K562 (cell line): ENCODE results near the gene ATPAF2. TPM values are rescaled to one million over a fixed set of nuclear protein-coding genes. Genes with fewer than 3 reads are reported as not detected.

Source experiments
- ATAC-seq: fragments of 200-7000 bp; cut with Tn5 transposase; 3 replicates; pipeline ENCODE4 v1.9.1; 2020; ENCODE audit warnings: moderate library complexity
- BruUV-seq: library from RNA; stranded (reverse); fragments of 400-500 nt; replicated peaks from 2 replicates; lab custom pipeline; 2021; lab: Mats Ljungman, UMichigan
- CTCF ChIA-PET: fragments of 300-600 bp; formaldehyde crosslinking; extraction: SDS; loops from one replicate; lab custom pipeline; 2021; ENCODE audit warnings: low intra/inter-chr PET ratio; lab: Yijun Ruan, JAX
- POLR2A ChIA-PET: fragments of 300-600, 350-650 bp; sonication (Branson Sonifier 250); formaldehyde crosslinking; extraction: SDS; loops from one replicate; lab custom pipeline; 2021; ENCODE audit warnings: antibody characterized with exemption, inconsistent platforms; lab: Yijun Ruan, JAX
- DNase-seq, 4 experiments: peaks; one replicate each; pipeline versions ENCODE4 v3.0.0 to v3.0.0-alpha.2; 2011 to 2018; ENCODE audit warnings: low spot score in 3 of 4, mixed read lengths in 3 of 4; ENCODE audit errors: extremely low read depth in 1 of 4
- FAIRE-seq: peaks from 2 replicates; lab custom pipeline; 2011; peaks lifted over from hg19 to GRCh38; lab: Jason Lieb, UNC
- H2AFZ ChIP-seq: 2 replicates; pipeline ENCODE4 v1.6.0; 2011; ENCODE audit warnings: low read depth, low read length, control low read depth, inconsistent platforms
- H3K27ac ChIP-seq: fragments of 200-600 bp; 3 replicates; pipeline ENCODE4 v1.8.0; 2011; ENCODE audit warnings: low read depth, mild to moderate bottlenecking, control low read depth, inconsistent platforms, low read length, moderate library complexity, mixed read lengths; ENCODE audit errors: extremely low read depth
- H3K27me3 ChIP-seq, 2 experiments: fragments of 300-600 bp in 1 of 2; 2 replicates in 1 of 2; 3 replicates in 1 of 2; pipeline versions ENCODE4 v1.6.0 to v1.8.0; 2011; ENCODE audit warnings: inconsistent platforms in 2 of 2, low read length in 2 of 2, mild to moderate bottlenecking in 1 of 2, mixed read lengths in 1 of 2, moderate library complexity in 1 of 2; ENCODE audit not compliant: control insufficient read depth in 2 of 2, insufficient read depth in 2 of 2
- H3K36me3 ChIP-seq: fragments of 300-600 bp; 3 replicates; pipeline ENCODE4 v1.8.0; 2011; ENCODE audit warnings: mild to moderate bottlenecking, low read length, inconsistent platforms; ENCODE audit not compliant: control insufficient read depth, insufficient read depth
- H3K4me1 ChIP-seq, 2 experiments: fragments of 200-600 bp in 1 of 2; replicated peaks in 1 of 2; 2 replicates in 1 of 2; 3 replicates in 1 of 2; pipeline versions ENCODE4 v1.5.1 to v1.8.0; 2011; ENCODE audit warnings: inconsistent platforms in 2 of 2, low read length in 2 of 2, mild to moderate bottlenecking in 1 of 2, mixed read lengths in 1 of 2, moderate library complexity in 1 of 2; ENCODE audit not compliant: control insufficient read depth in 2 of 2, insufficient read depth in 2 of 2
- H3K4me2 ChIP-seq: 2 replicates; pipeline ENCODE4 v1.6.1; 2011; ENCODE audit warnings: low read length, control low read depth, inconsistent platforms, mixed read lengths; ENCODE audit not compliant: insufficient read depth
- H3K4me3 ChIP-seq: fragments of 200-600 bp; sonication (generic), shearing (Covaris generic); 2 replicates; pipeline ENCODE4 v1.5.1; 2016; ENCODE audit warnings: control low read depth, inconsistent platforms
- H3K79me2 ChIP-seq: fragments of 200-600 bp; 3 replicates; pipeline ENCODE4 v1.8.0; 2011; ENCODE audit warnings: low read length, inconsistent platforms; ENCODE audit not compliant: control insufficient read depth, insufficient read depth
- H3K9ac ChIP-seq, 2 experiments: 2 replicates each; pipeline versions ENCODE4 v1.6.0 to v1.6.1; 2011; ENCODE audit warnings: low read depth in 2 of 2, low read length in 2 of 2, control low read depth in 1 of 2, inconsistent platforms in 1 of 2, mild to moderate bottlenecking in 1 of 2, mixed read lengths in 1 of 2; ENCODE audit not compliant: insufficient read depth in 1 of 2
- H3K9me1 ChIP-seq: one replicate; pipeline ENCODE4 v1.6.0; 2011; ENCODE audit warnings: inconsistent platforms, mild to moderate bottlenecking, low read length, moderate library complexity; ENCODE audit not compliant: control insufficient read depth, insufficient read depth
- H3K9me3 ChIP-seq: replicated peaks from 2 replicates; pipeline ENCODE4 v1.5.1; 2011; ENCODE audit warnings: low read depth, low read length, inconsistent platforms; ENCODE audit not compliant: control insufficient read depth, insufficient read depth
- H4K20me1 ChIP-seq: replicated peaks from 2 replicates; pipeline ENCODE4 v1.6.1; 2011; ENCODE audit warnings: low read length, inconsistent platforms, mixed read lengths; ENCODE audit not compliant: control insufficient read depth, insufficient read depth
- ARNT ChIP-seq, 2 experiments: fragments of 450-650 bp; IDR thresholded peaks; 2 replicates each; pipeline ENCODE4 v1.6.1; 2016; ENCODE audit warnings: mild to moderate bottlenecking in 1 of 2
- DEAF1 ChIP-seq: fragments of 450-650 bp; formaldehyde crosslinking; IDR thresholded peaks from 2 replicates; pipeline ENCODE4 v1.4.0; 2020; ENCODE audit warnings: mild to moderate bottlenecking, moderate library complexity
- EGR1 ChIP-seq: fragments of 450-650 bp; conservative IDR thresholded peaks from 2 replicates; pipeline ENCODE4 v1.6.1; 2017; ENCODE audit warnings: mild to moderate bottlenecking
- HMGN3 ChIP-seq: IDR thresholded peaks from 2 replicates; pipeline ENCODE4 v1.6.1; 2011; ENCODE audit warnings: borderline replicate concordance, low read depth, mild to moderate bottlenecking, mixed read lengths, low read length; ENCODE audit not compliant: insufficient read length; ENCODE audit errors: extremely low read depth
- MTF1 ChIP-seq: fragments of 250-450 bp; sonication (Bioruptor Pico); IDR thresholded peaks from 2 replicates; pipeline ENCODE4 v1.9.0; 2021; ENCODE audit warnings: moderate library complexity, mild to moderate bottlenecking, inconsistent platforms, borderline replicate concordance
- NFXL1 ChIP-seq: fragments of 450-650 bp; formaldehyde crosslinking; IDR thresholded peaks from 2 replicates; pipeline ENCODE4 v1.4.0; 2021; ENCODE audit warnings: mild to moderate bottlenecking
- NR3C1 ChIP-seq: sonication (generic); formaldehyde crosslinking; IDR thresholded peaks from 2 replicates; pipeline ENCODE4 v1.8.1; 2022; ENCODE audit warnings: missing genetic modification reagents
- PTBP1 ChIP-seq: fragments of 200-400 bp; formaldehyde crosslinking; IDR thresholded peaks from 2 replicates; pipeline ENCODE4 v1.6.1; 2017; ENCODE audit warnings: low read depth, low read length
- SOX6 ChIP-seq: fragments of 450-650 bp; IDR thresholded peaks from 2 replicates; pipeline ENCODE4 v1.6.1; 2014; ENCODE audit warnings: mild to moderate bottlenecking
- STAG1 ChIP-seq: sonication (generic); formaldehyde crosslinking; IDR thresholded peaks from 2 replicates; pipeline ENCODE4 v1.5.0; 2020; ENCODE audit warnings: missing genetic modification reagents, borderline replicate concordance
- SUPT5H ChIP-seq: fragments of 450-650 bp; IDR thresholded peaks from 2 replicates; pipeline ENCODE4 v1.6.1; 2016
- ZNF175 ChIP-seq: fragments of 200-800 bp; sonication (Bioruptor generic); IDR thresholded peaks from 2 replicates; pipeline ENCODE4 v1.6.1; 2016; ENCODE audit warnings: low read depth, mild to moderate bottlenecking, missing genetic modification characterization, missing compliant biosample characterization
- ZNF282 ChIP-seq: sonication (generic); formaldehyde crosslinking; IDR thresholded peaks from 2 replicates; pipeline ENCODE4 v1.8.1; 2023; ENCODE audit warnings: missing genetic modification reagents
- ZNF444 ChIP-seq: fragments of 250-450 bp; sonication (Bioruptor Pico); IDR thresholded peaks from 2 replicates; pipeline ENCODE4 v1.4.0; 2020; ENCODE audit warnings: mild to moderate bottlenecking, moderate library complexity
- ZNF551 ChIP-seq: fragments of 250-450 bp; sonication (Bioruptor Pico); IDR thresholded peaks from 2 replicates; pipeline ENCODE4 v1.5.0; 2021; ENCODE audit warnings: mild to moderate bottlenecking, moderate library complexity
- ZNF589 ChIP-seq: fragments of 200-800 bp; sonication (Bioruptor generic); IDR thresholded peaks from 2 replicates; pipeline ENCODE4 v1.6.1; 2016; ENCODE audit warnings: low read depth, missing genetic modification characterization, missing compliant biosample characterization
- ZNF76 ChIP-seq: fragments of 250-450 bp; sonication (Bioruptor Pico); IDR thresholded peaks from 2 replicates; pipeline ENCODE4 v1.4.0; 2020; ENCODE audit warnings: mild to moderate bottlenecking, moderate library complexity, borderline replicate concordance
- WGBS: fragments of 100-300 bp; shearing (Covaris generic); methylation state at CpG from one replicate; pipeline ENCODE4 v1.1.6; 2016; ENCODE audit warnings: low coverage, mixed read lengths; ENCODE audit not compliant: insufficient coverage; ENCODE audit errors: missing lambda C conversion rate; 5-methylcytosine and 5-hydroxymethylcytosine counted together
- in situ Hi-C: fragments of 300-500 bp; cut with MboI; formaldehyde crosslinking; loops from 4 replicates; pipeline ENCODE4 v1.15.0; 2018; ENCODE audit warnings: inconsistent platforms, mixed read lengths
- intact Hi-C: fragments of 100-400 bp; cut with micrococcal nuclease; formaldehyde crosslinking; loops from 2 replicates; pipeline ENCODE4 v1.14.2; 2022
- polyA plus RNA-seq, 8 experiments: library from polyadenylated mRNA; depleted of rRNA in 4 of 8; stranded (reverse) in 5 of 8; unstranded in 3 of 8; fragments of >200 nt; fragmentation: Nextera tagmentation in 2 of 8; fragmentation: Illumina TruSeq in 1 of 8; extraction: Ambion mirVana in 2 of 8; extraction: Trizol in 1 of 8; gene quantifications; 2 replicates each; pipeline versions ENCODE4 v1.2.1 to v1.2.3, GENCODE V29; 2011 to 2014; ENCODE audit warnings: inconsistent platforms in 1 of 8, missing spikeins in 1 of 8
- total RNA-seq, 7 experiments: library from RNA; depleted of rRNA in 6 of 7; stranded (reverse); fragments of >200 nt in 6 of 7; fragmentation: Illumina TruSeq in 2 of 7; extraction: Trizol in 2 of 7; gene quantifications; 2 replicates each; pipeline versions ENCODE4 v1.2.1 to v1.2.3, GENCODE V29; 2011 to 2021; ENCODE audit warnings: low replicate concordance in 1 of 7

Gene ATPAF2
- total and polyA plus RNA-seq, 9 of the 15 experiments (the other 6 are each of a cell fraction or from before 2014, with no cell fraction given): 2.1 to 19.2 (median 11.3) TPM

- POLR2A ChIA-PET: interaction anchor here (0.8 kb wide), 1 partner anchor 91 kb away, joined by 3 read pairs; no protein-coding TSS in a partner anchor
- no peak for TF ChIP-seq NFXL1 (CRISPR knock-in tag)
- TF ChIP-seq SUPT5H: no peak
- TF ChIP-seq ZNF444 (CRISPR knock-in tag): no peak
- TF ChIP-seq PTBP1: no peak
- no peak for TF ChIP-seq HMGN3
- no peak for TF ChIP-seq NR3C1
- no peak for TF ChIP-seq ARNT (IDR thresholded peaks at IDR 0.05)
- no peak for TF ChIP-seq ZNF175 (CRISPR knock-in tag)
- no peak for TF ChIP-seq STAG1 (CRISPR knock-in tag)
- TF ChIP-seq ZNF551 (CRISPR knock-in tag): no peak
- no peak for TF ChIP-seq DEAF1 (CRISPR knock-in tag)
- no peak for TF ChIP-seq EGR1
- TF ChIP-seq ZNF282 (CRISPR knock-in tag): no peak
- no peak for TF ChIP-seq MTF1 (CRISPR knock-in tag)
- TF ChIP-seq ZNF589 (CRISPR knock-in tag): no peak
- no peak for TF ChIP-seq SOX6
- no peak for TF ChIP-seq ZNF76
- in situ Hi-C loops: no loop called here
These were observed 27.9 kb upstream of the ATPAF2 start for GRCh38 chr17:18066866-18067265.

More at GRCh38 chr17:18066866-18067265, 27.9 kb upstream of the ATPAF2 start:
- Histone ChIP-seq H3K79me2 (no peaks in the 10 kb centered on the region), H3K4me2 (no peak overlapping the region), H3K9me3 (no peaks in the 10 kb centered on the region), H4K20me1 (no peaks in the 10 kb centered on the region), H3K4me3 (no peak overlapping the region), H3K9me1 (no peaks in the 10 kb centered on the region), H3K4me1 (peaks cover 0 to 24% of the 10 kb centered on the region in 2 experiments; a peak in 3 of 5 replicates), H3K27me3 (no peaks in the 10 kb centered on the region), H2AFZ (no peak overlapping the region), H3K27ac (no peak overlapping the region), H3K9ac (peak overlapping the region in 1 of 2 experiments; percentile 58; a peak in 1 of 4 replicates), H3K36me3 (peaks cover 18% of the 10 kb centered on the region; the same call in 2 of the 3 replicates)
- CTCF ChIA-PET: no interaction called here
- BruUV-seq: TSS peak; percentile 30
- WGBS: 90% methylated on average over 4 of the region's 4 CpGs
- intact Hi-C loops: no loop called here
- ATAC-seq: no peak
- no peak for FAIRE-seq
- no peak for DNase-seq
